NB4 (cell line): Measurements from ENCODE around the gene ADCY3.

Experiments used
- CTCF ChIP-seq: IDR thresholded peaks from one replicate; pipeline ENCODE4 v1.5.1; 2012; ENCODE audit warnings: low read depth, low read length
- MAX ChIP-seq: IDR thresholded peaks from 2 replicates; pipeline ENCODE4 v1.6.1; 2011; ENCODE audit warnings: low read depth, low read length
- MYC ChIP-seq: IDR thresholded peaks from 2 replicates; pipeline ENCODE4 v1.6.1; 2011; ENCODE audit warnings: low read depth, low read length
- POLR2A ChIP-seq: IDR thresholded peaks from 2 replicates; pipeline ENCODE4 v1.6.1; 2011; ENCODE audit warnings: mild to moderate bottlenecking; ENCODE audit not compliant: insufficient read length; ENCODE audit errors: extremely low read depth

- no peak for TF ChIP-seq POLR2A
- TF ChIP-seq CTCF: no peak
- TF ChIP-seq MAX: no peak
- TF ChIP-seq MYC: no peak
Observed at GRCh38 chr2:24793761-24794435, 126.1 kb downstream of the ADCY3 start.
